Measurements from ENCODE around the gene TMPRSS9.

- no peak for TF ChIP-seq POLR2A (IDR thresholded peaks at IDR 0.05; ENCODE audit: low read length)
- TF ChIP-seq GATA1 (IDR thresholded peaks at IDR 0.05; ENCODE audit: low read depth, low read length) = no peak
Measured at GRCh38 chr19:2394054-2394441, 34.0 kb downstream of the TMPRSS9 start.

All from erythroblast (primary cell).